Esophagus muscularis mucosa (tissue), 4 donors: ENCODE data around the gene TIMM23.
"Not testable (repeated sequence)": the region's sequence is repeated elsewhere in the genome, so short reads cannot be mapped to it uniquely, and the experiment has no call there.

Experiments used
- CTCF ChIP-seq, 3 experiments: fragments of 200-600 bp in 2 of 3; fragments of 450-650 bp in 1 of 3; sonication (generic) in 2 of 3; IDR thresholded peaks; one replicate each; pipeline ENCODE4 v1.5.1; 2017 to 2019; ENCODE audit warnings: antibody characterized with exemption in 3 of 3, mild to moderate bottlenecking in 2 of 3, moderate library complexity in 1 of 3
- EP300 ChIP-seq: sonication (generic); formaldehyde crosslinking; IDR thresholded peaks from one replicate; pipeline ENCODE4 v1.6.1; 2017; ENCODE audit warnings: antibody characterized with exemption
- POLR2A ChIP-seq: fragments of 450-650 bp; IDR thresholded peaks from one replicate; pipeline ENCODE4 v1.6.1; 2017; ENCODE audit warnings: antibody characterized with exemption, moderate library complexity, mild to moderate bottlenecking, low read depth

GRCh38 chr10:45947363-45947762, 24.9 kb upstream of the TIMM23 start:
- not testable (repeated sequence) for TF ChIP-seq CTCF (IDR thresholded peaks at IDR 0.05); EP300; POLR2A
